HG03575 (cell line): ENCODE results near the gene AKT1S1.
"Not testable (repeated sequence)": the region's sequence is repeated elsewhere in the genome, so short reads cannot be mapped to it uniquely, and the experiment has no call there.

ENCODE experiments used
- ATAC-seq: cut with Tn5 transposase; IDR thresholded peaks from one replicate; pipeline ENCODE4 v1.9.1; 2021; ENCODE audit not compliant: unreplicated experiment, insufficient number of reproducible peaks, low FRiP score; ENCODE audit errors: extremely low read depth

Gene AKT1S1

GRCh38 chr19:49877020-49877878 lies at the start of gene AKT1S1, which contains the start of gene TBC1D17:
AKT1S1 (minus strand) TSS chr19:49877355; CDS start chr19:49873295, 4,060 bp downstream.
TBC1D17 (plus strand) TSS chr19:49877702; CDS start chr19:49877724, 22 bp downstream.
- ATAC-seq, result peak; percentile 58

DNA sequence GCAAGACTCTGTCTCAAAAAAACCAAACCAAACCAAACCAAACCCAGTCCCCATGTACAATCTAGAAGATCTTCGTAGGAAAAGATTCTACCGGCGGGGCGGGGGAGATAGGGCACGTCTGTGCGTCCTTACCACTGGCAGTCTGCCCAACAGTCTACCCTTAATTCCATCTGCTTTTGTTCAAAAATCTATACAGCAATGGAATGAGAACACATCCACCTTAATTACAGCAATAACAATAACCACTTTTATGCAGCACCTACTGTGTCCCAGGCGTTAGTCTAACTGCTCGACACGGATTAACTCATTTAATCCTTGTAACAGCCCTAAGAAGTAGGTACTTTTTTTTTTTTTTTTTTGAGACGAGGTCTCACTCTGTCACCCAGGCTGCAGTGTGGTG lies 49.4 kb upstream of the AKT1S1 start:
- no peak for ATAC-seq

DNA sequence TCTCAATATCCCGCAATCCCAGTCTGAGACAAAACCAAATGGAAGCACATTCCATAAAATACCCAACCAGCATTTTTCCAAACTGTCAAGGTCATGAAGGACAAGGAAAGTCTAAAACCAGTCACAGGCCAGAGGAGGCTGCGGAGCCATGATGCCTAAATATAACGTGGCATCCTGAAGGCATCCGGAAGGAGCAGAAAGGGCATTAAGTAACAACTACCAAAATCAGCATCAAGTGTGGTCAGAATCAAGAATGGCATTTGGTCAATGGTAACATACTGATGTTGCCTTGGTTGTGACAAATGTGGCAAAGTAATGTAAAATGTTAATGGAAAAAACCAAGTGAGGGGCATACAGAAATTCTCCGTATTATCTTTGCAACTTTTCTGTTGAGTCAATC lies 48.3 kb upstream of the AKT1S1 start:
- no peak for ATAC-seq

- ATAC-seq, result not testable (repeated sequence)
These were observed 47.7 kb upstream of the AKT1S1 start for GRCh38 chr19:49924881-49925210.

GRCh38 chr19:49924004-49924880 lies 47.1 kb upstream of the AKT1S1 start:
- no peak for ATAC-seq

- ATAC-seq, result no peak
These were observed 46.2 kb upstream of the AKT1S1 start for GRCh38 chr19:49923055-49924003.

GRCh38 chr19:49921871-49922795 lies 45.0 kb upstream of the AKT1S1 start:
- no peak for ATAC-seq

DNA sequence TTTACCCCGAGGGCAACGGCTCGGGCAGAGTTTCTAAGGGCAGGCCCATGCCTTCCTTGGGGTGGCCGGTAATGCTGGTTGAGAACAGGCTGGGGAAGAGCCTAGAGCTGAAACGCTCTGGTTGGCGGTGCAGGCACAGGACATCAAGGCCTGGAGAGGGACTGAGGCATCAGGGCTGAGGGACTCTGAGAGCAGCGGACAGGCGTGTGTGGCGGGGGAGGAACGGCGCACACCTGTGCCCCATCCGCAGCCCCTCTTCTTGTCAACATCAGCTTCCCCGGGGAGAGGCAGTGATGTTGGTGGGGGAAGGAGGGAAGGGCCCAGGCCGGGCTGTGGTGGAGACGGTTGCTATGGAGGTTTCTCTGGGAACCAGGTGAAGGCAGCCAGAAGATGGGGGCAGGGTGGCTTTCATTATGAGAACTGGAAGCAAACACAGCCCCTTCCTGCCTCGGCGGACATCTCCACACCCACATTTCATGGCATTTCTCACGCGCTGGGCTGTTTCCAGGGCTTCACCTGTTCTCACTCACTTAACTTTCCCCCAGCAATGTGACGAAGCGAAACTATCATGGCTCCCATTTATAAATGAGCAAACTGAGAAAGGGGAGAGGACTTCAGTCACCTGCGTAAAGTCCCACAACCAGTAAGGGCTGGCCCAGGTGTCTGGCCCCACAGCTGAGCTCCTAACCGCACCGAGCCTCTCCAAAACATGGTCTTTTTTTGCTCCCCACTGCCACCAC lies 43.6 kb upstream of the AKT1S1 start:
- no peak for ATAC-seq

GRCh38 chr19:49918089-49918488 lies 40.9 kb upstream of the AKT1S1 start:
- no peak for ATAC-seq

GRCh38 chr19:49916839-49917733 lies 39.9 kb upstream of the AKT1S1 start:
- no peak for ATAC-seq

DNA sequence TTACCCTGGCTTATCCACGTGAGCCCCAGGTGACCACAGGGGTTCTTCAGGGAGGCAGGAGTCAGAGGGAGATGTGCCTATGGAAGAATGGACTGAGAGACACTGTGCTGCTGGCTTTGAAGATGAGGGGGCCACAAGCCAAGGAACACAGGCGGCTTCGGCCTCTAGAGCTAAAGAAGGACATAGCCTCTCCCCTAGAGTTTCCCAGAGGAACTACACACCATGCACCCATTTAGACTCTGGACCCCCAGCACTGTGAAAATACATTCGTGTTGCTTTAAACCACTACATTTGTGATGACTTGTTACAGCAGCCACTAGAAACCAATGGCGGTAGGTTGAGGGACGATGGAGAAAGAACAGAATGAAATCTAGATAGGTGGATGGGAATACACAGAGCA lies 38.1 kb upstream of the AKT1S1 start:
- ATAC-seq, result no peak

DNA sequence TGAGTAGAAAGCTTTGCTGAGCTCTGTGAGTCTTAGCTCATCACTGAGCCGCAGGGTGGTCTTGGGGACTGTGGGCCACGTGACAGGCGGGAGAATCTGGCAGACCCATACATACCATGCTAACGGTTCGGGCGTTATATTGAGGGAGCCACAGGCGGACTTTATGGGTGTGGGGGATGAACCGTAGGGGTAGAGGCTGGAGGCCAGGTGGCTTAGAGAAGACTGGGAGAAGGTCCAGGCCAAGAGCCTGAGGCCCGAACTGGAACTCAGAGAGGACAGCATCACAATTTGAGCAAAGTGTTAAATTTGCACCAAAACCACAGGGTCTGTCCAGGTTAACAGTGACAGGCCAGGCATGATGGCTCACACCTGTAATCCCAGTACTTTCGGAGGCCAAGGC lies 36.6 kb upstream of the AKT1S1 start:
- ATAC-seq, result no peak

- no peak for ATAC-seq
These were observed 36.0 kb upstream of the AKT1S1 start for GRCh38 chr19:49912965-49913685.

GRCh38 chr19:49911381-49912145 lies 34.4 kb upstream of the AKT1S1 start:
- ATAC-seq, result no peak

DNA sequence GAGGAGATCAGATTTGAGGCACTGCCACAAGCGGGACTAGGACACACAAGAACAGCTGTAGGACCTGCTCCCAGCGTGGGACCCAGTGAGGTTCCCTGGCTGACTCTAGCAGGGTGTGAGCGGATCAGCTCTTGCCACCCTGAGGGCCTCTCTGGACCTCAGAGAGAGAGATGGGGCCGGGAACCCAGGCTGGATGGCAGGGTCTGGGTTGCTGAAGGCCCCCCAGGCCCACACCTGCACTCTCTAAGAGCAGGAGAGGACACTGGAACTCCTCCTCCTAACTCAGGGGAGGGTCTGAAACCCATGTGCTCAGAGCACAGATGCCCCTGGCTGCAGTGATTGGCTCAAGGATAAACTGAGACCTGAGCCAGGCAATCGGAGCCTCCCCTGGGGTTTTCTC lies 33.0 kb upstream of the AKT1S1 start:
- ATAC-seq, result no peak
